Ascending aorta (tissue), 2 donors: ENCODE data around the gene FBXL17. TPM values are rescaled to one million over a fixed set of nuclear protein-coding genes. Genes with fewer than 3 reads are reported as not detected.

Experiments used
- DNase-seq, 2 donors: peaks; one replicate each; pipeline ENCODE4 v3.0.0-alpha.2; 2019; ENCODE audit warnings: low spot score in 2 of 2
- H3K27ac ChIP-seq, 2 donors: fragments of 200-600 bp; sonication (generic); one replicate each; pipeline ENCODE4 v1.5.1; 2016 to 2017; ENCODE audit warnings: mild to moderate bottlenecking in 1 of 2
- H3K27me3 ChIP-seq: fragments of 200-600 bp; sonication (generic); one replicate; pipeline ENCODE4 v1.5.1; 2017
- H3K36me3 ChIP-seq, 2 donors: fragments of 200-600 bp; sonication (generic); one replicate each; pipeline ENCODE4 v1.5.1; 2016
- H3K4me1 ChIP-seq, 2 donors: fragments of 200-600 bp; sonication (generic); one replicate each; pipeline ENCODE4 v1.5.1; 2016 to 2017; ENCODE audit warnings: mild to moderate bottlenecking in 1 of 2
- H3K4me3 ChIP-seq, 2 donors: fragments of 200-600 bp; sonication (generic); one replicate each; pipeline ENCODE4 v1.5.1; 2016 to 2017; ENCODE audit warnings: mild to moderate bottlenecking in 1 of 2
- H3K9me3 ChIP-seq, 2 donors: fragments of 200-600 bp; sonication (generic); one replicate each; pipeline ENCODE4 v1.5.1; 2016
- intact Hi-C: fragments of 100-400 bp; cut with DNase I; formaldehyde crosslinking; loops from one replicate; pipeline ENCODE4 v1.15.1; 2023
- total RNA-seq: library from RNA; depleted of rRNA; stranded (reverse); fragments of >200 nt; gene quantifications from one replicate; pipeline ENCODE4 v1.1.0, GENCODE V29; 2016
- TF ChIP-seq, protein P1 (sequence below), 3 experiments: fragments of 200-600 bp in 2 of 3; fragments of 450-650 bp in 1 of 3; sonication (generic) in 2 of 3; IDR thresholded peaks; one replicate each; pipeline ENCODE4 v1.5.1; 2016 to 2019; ENCODE audit warnings: antibody characterized with exemption in 3 of 3, mild to moderate bottlenecking in 1 of 3, moderate library complexity in 1 of 3

The FBXL17 gene
- total RNA-seq, 1 donor from 2014 or later = 13.6 TPM

DNA sequence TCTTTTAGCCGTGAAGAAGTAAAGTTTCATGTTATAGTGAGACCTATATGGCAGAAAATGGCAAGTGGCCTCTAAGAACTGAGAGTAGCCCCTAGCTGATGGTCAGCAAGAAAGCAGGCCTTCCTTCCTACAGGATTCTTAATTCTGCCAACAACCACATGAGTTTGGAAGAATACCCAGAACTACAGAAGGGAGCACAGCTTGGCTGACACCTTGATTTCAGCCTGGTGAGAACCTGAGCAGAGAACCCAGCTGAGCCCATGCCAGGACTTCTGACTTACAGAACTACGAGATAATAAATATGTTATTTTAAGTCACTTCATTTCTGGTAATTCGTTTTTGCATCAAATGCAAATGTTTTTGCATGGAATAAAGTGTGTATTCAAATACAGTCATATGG, 5.9 kb upstream of the FBXL17 start:
- no peaks in the 10 kb centered on the region for H3K9me3 ChIP-seq
- DNase-seq = no peak
- no peaks in the 10 kb centered on the region for H3K27me3 ChIP-seq
- TF ChIP-seq, protein P1, sequence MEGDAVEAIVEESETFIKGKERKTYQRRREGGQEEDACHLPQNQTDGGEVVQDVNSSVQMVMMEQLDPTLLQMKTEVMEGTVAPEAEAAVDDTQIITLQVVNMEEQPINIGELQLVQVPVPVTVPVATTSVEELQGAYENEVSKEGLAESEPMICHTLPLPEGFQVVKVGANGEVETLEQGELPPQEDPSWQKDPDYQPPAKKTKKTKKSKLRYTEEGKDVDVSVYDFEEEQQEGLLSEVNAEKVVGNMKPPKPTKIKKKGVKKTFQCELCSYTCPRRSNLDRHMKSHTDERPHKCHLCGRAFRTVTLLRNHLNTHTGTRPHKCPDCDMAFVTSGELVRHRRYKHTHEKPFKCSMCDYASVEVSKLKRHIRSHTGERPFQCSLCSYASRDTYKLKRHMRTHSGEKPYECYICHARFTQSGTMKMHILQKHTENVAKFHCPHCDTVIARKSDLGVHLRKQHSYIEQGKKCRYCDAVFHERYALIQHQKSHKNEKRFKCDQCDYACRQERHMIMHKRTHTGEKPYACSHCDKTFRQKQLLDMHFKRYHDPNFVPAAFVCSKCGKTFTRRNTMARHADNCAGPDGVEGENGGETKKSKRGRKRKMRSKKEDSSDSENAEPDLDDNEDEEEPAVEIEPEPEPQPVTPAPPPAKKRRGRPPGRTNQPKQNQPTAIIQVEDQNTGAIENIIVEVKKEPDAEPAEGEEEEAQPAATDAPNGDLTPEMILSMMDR (IDR thresholded peaks at IDR 0.05) = no peak
- no peak overlapping the region for H3K4me3 ChIP-seq
- intact Hi-C loops = no loop called here
- peaks cover 0 to 5% of the 10 kb centered on the region in 2 donors for H3K4me1 ChIP-seq
- no peak overlapping the region for H3K27ac ChIP-seq
- H3K36me3 ChIP-seq = no peaks in the 10 kb centered on the region

DNA sequence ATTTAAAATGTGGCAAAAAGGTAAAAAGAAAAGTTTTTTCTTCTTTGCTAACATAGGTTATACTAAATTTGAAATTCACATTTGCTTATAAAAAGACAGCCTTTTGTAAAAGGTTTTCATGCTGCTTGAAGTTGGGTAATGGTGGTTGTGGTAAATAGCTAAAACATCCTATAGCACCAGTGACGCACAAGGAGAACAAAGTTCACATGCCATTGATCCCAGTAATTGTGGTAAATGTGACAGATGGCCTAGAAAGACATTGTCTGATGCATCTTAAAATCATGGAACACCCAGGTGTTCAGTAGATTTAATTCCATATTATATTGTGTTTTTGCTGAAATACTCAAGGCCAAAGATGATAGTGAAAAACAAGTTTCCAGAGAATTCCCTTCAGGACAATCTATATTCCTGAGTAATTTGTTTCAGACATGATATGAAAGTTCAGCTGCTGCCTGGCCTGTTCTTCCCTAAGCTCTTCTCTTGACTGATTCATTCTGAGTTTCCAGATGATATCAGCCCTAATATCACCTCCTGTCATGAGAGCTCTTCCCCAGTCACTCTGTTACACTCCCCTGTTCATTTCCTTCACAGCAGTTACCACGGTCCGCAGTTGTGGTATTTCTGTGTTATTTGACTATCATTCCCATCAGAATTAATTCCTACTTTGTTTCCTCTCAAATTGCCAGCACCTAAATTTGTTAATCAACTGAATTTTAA, 4.6 kb upstream of the FBXL17 start:
- intact Hi-C loops = no loop called here

DNA sequence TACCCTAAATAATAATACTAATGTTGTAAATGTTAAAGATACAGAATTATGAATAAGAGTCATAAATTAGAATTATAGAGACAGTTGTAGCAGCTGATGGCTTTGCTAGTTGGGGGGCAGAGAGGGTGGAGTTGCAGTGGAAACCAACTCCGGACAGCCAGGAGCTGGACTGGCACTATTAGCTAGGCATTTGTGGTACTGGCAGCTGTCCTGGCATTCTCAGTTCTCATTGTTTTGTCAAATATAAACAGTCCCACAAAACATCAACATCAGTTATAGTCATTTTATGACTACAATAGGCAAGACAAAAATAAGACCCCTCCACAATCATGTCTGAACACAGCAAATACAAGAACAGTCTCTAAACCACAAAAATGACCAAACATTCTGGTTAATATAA, 2.8 kb upstream of the FBXL17 start:
- Histone ChIP-seq H3K4me1 (peaks cover 0 to 6% of the 10 kb centered on the region in 2 donors), H3K27me3 (no peaks in the 10 kb centered on the region), H3K9me3 (no peaks in the 10 kb centered on the region), H3K4me3 (no peak overlapping the region), H3K27ac (no peak overlapping the region), H3K36me3 (no peaks in the 10 kb centered on the region)
- DNase-seq = no peak
- TF ChIP-seq, protein P1 (IDR thresholded peaks at IDR 0.05) = no peak
- intact Hi-C loops = loop anchor here (5.0 kb wide), 4 partner anchors 343 to 1028 kb away; partner anchors contain the start of genes EFNA5 and FER

More for the DNA sequence above, 4.6 kb upstream of the FBXL17 start:
- TF ChIP-seq, protein P1 (IDR thresholded peaks at IDR 0.05) = no peak
- Histone ChIP-seq H3K4me1 (peaks cover 0 to 6% of the 10 kb centered on the region in 2 donors), H3K4me3 (no peak overlapping the region), H3K27ac (no peak overlapping the region), H3K36me3 (no peaks in the 10 kb centered on the region), H3K9me3 (no peaks in the 10 kb centered on the region), H3K27me3 (no peaks in the 10 kb centered on the region)
- no peak for DNase-seq

DNA sequence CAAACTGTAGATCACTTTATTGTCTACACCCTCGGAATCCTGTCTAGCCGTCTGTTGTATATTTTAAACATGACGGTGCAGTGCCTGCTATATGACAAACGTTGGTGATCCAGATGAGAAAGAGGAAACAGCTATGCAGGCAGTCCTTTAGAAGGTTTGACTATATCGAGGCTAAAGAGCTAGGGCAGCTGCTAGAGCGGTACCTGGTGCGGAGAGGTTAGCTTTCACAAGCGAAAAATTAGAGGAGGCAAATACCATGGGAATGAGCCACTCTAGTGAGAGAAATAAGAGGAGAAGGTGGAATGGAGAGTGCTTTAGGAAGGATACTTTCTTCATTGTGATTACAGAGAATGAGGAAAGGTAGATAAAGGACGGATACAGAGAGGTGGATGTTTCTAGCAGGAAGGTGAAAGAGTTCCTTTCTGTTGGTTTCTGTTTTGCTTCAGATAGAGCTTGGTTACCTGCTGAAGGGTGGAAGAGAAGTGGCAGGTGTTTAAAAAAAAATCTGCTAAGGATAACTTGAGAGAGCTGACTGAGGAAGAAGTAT, 959 bp upstream of the FBXL17 start:
- no peak for DNase-seq
- TF ChIP-seq, protein P1 (IDR thresholded peaks at IDR 0.05) = no peak
- intact Hi-C loops = loop anchor here (5.0 kb wide), 4 partner anchors 344 to 1029 kb away; partner anchors contain the start of genes EFNA5 and FER
- H3K9me3 ChIP-seq = no peaks in the 10 kb centered on the region
- H3K4me1 ChIP-seq = peaks cover 4 to 14% of the 10 kb centered on the region in 2 donors
- no peaks in the 10 kb centered on the region for H3K27me3 ChIP-seq
- no peaks in the 10 kb centered on the region for H3K36me3 ChIP-seq
- H3K27ac ChIP-seq = peak overlapping the region; percentile 100
- H3K4me3 ChIP-seq = peak overlapping the region; percentile 98 to 99

DNA sequence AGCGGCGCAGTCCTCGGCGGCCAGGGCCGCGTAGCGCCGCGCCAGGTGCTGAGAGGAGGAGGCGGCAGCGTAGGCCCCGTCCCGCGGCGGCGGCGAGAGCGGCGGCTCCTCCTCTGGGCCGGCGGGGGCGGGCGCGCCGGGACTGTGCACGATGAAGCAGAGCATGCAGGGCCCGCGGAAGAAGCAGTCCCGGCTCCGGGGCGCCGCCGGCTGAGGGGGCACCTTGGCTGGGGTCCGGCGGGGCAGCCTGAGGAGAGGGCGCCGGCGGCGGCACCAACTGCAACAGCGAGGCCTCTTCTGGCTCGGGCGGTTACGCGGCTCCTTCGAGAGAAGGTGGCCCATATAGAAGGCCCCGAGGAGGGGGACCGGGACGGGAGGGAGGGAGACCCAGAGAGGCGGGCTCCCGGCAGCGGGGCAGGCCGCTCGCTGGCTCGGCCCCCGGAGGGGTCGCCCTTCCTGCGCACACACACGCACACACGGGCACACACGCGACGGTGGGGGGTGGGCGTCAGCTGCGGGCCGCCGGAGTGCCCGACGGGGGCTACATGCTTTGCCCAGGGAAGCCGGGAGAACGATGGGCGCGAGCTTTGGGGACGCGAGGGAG, 446 bp downstream of the FBXL17 start:
- peak in 1 of 2 donors; percentile 88 for DNase-seq
- Histone ChIP-seq H3K4me3 (peak overlapping the region; percentile 98 to 99), H3K9me3 (peaks cover 0 to 6% of the 10 kb centered on the region in 2 donors), H3K27ac (peak overlapping the region; percentile 100), H3K36me3 (no peaks in the 10 kb centered on the region), H3K4me1 (peaks cover 4 to 14% of the 10 kb centered on the region in 2 donors), H3K27me3 (no peaks in the 10 kb centered on the region)
- TF ChIP-seq, protein P1 (IDR thresholded peaks at IDR 0.05) = peak in 1 of 3 experiments; percentile 5
- intact Hi-C loops = loop anchor here (5.0 kb wide), 4 partner anchors 346 to 1031 kb away; partner anchors contain the start of genes EFNA5 and FER
